B cell (primary cell): Measurements from ENCODE around the gene C12orf75.

Experiments used
- EZH2 ChIP-seq: IDR thresholded peaks from 2 replicates; pipeline ENCODE4 v1.6.1; 2012; ENCODE audit warnings: borderline replicate concordance, low read depth, mild to moderate bottlenecking, moderate library complexity, low read length; ENCODE audit not compliant: insufficient read depth, poor library complexity, severe bottlenecking
- TF ChIP-seq, protein P1 (sequence below): fragments of 200-600 bp; IDR thresholded peaks from one replicate; pipeline ENCODE4 v1.8.0; 2022; ENCODE audit warnings: antibody characterized with exemption, mild to moderate bottlenecking

DNA sequence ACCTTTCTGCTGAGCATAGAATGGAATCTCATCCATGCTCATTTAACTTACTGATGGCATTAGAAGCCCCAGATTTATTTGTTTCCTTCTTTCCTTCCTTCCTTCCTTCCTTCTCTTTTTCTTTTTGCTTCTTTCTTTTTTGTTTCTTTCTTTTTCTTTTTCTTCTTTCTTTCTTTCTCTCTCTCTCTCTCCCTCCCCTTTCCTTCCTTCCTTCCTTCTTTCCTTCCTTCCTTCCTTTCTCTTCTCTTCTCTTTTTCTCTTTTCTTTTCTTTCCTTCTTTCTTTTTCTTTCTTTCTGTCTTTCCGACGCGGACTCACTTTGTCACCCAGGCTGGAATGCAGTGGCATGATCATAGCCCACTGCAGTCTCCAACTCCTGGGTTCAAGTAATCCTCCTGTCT lies 55.9 kb downstream of the C12orf75 start:
- no peak for TF ChIP-seq EZH2
- TF ChIP-seq, protein P1, sequence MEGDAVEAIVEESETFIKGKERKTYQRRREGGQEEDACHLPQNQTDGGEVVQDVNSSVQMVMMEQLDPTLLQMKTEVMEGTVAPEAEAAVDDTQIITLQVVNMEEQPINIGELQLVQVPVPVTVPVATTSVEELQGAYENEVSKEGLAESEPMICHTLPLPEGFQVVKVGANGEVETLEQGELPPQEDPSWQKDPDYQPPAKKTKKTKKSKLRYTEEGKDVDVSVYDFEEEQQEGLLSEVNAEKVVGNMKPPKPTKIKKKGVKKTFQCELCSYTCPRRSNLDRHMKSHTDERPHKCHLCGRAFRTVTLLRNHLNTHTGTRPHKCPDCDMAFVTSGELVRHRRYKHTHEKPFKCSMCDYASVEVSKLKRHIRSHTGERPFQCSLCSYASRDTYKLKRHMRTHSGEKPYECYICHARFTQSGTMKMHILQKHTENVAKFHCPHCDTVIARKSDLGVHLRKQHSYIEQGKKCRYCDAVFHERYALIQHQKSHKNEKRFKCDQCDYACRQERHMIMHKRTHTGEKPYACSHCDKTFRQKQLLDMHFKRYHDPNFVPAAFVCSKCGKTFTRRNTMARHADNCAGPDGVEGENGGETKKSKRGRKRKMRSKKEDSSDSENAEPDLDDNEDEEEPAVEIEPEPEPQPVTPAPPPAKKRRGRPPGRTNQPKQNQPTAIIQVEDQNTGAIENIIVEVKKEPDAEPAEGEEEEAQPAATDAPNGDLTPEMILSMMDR, result peak; percentile 11
